Duodenal mucosa (tissue), 2 donors: ENCODE measurements around the gene ABI3BP.

Experiments used
- H3K27ac ChIP-seq: one replicate; pipeline ENCODE4 v1.7.0; 2013; ENCODE audit warnings: low read depth, low read length
- H3K27me3 ChIP-seq, 2 donors: one replicate each; pipeline ENCODE4 v1.7.0; 2013; ENCODE audit warnings: low read length in 2 of 2, control low read depth in 1 of 2; ENCODE audit not compliant: insufficient read depth in 2 of 2, control insufficient read depth in 1 of 2
- H3K36me3 ChIP-seq, 2 donors: one replicate each; pipeline ENCODE4 v1.7.0; 2013; ENCODE audit warnings: low read length in 2 of 2, control low read depth in 1 of 2; ENCODE audit not compliant: insufficient read depth in 2 of 2, control insufficient read depth in 1 of 2
- H3K4me1 ChIP-seq, 2 donors: one replicate each; pipeline ENCODE4 v1.7.0; 2013; ENCODE audit warnings: low read length in 2 of 2, control low read depth in 1 of 2; ENCODE audit not compliant: insufficient read depth in 2 of 2, control insufficient read depth in 1 of 2
- H3K4me3 ChIP-seq, 2 donors: one replicate each; pipeline ENCODE4 v1.7.0; 2013; ENCODE audit warnings: low read length in 2 of 2, low read depth in 1 of 2
- H3K9ac ChIP-seq, 2 donors: one replicate each; pipeline ENCODE4 v1.7.0; 2013; ENCODE audit warnings: low read length in 2 of 2, low read depth in 1 of 2
- H3K9me3 ChIP-seq, 2 donors: one replicate each; pipeline ENCODE4 v1.7.0; 2013; ENCODE audit warnings: low read length in 2 of 2, control low read depth in 1 of 2; ENCODE audit not compliant: control insufficient read depth in 1 of 2

The ABI3BP gene, protein sequence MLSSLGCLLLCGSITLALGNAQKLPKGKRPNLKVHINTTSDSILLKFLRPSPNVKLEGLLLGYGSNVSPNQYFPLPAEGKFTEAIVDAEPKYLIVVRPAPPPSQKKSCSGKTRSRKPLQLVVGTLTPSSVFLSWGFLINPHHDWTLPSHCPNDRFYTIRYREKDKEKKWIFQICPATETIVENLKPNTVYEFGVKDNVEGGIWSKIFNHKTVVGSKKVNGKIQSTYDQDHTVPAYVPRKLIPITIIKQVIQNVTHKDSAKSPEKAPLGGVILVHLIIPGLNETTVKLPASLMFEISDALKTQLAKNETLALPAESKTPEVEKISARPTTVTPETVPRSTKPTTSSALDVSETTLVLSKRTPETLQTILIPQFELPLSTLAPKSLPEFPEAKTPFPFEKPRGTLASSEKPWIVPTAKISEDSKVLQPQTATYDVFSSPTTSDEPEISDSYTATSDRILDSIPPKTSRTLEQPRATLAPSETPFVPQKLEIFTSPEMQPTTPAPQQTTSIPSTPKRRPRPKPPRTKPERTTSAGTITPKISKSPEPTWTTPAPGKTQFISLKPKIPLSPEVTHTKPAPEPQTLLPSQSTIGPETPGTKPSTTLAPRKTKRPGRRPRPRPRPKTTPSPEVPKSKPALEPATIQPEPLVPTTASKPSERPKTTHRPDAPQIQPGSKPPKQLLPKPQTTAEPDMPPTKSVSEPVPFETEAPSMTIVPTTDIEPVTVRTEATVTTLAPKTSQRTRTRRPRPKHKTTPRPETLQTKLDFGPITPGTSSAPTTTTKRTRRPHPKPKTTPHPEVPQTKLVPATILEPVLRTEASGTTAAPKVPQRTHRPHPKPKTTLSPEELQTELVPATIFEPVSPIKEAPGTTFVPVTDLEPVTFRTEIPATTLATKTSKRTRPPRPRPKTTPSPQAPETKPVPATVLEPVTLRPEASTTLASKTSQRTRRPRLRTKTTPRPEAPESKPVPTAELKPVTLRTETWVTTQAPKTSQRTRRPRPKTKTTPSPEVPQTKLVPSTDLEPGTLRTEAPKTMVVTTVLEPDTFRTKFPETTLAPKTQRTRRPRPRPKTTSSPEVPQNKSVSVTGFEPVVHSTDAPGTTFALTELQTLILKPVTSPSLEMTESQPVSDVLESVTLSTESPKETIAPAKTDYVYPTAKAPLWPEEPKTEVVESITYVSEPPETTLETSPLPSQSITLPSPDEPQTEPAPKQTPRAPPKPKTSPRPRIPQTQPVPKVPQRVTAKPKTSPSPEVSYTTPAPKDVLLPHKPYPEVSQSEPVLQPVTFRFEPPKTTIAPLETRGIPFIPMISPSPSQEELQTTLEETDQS (N-terminal part only)

GRCh38 chr3:100993309-100993708 lies at the start of gene ABI3BP:
Gene ABI3BP, minus strand, starts transcription at chr3:100993421. Its CDS starts 37 bp downstream, at chr3:100993384.
- H3K27me3 ChIP-seq, result no peaks in the 10 kb centered on the region
- no peaks in the 10 kb centered on the region for H3K9me3 ChIP-seq
- peak within 1 kb of the TSS; percentile 40 to 62 for H3K4me3 ChIP-seq
- H3K4me1 ChIP-seq, result peaks cover 0 to 7% of the 10 kb centered on the region in 2 donors
- H3K27ac ChIP-seq, result no peak within 1 kb of the TSS
- peak within 1 kb of the TSS in 1 of 2 donors; percentile 12 for H3K9ac ChIP-seq
- no peaks in the 10 kb centered on the region for H3K36me3 ChIP-seq

GRCh38 chr3:101039285-101039684 lies 46.1 kb upstream of the ABI3BP start:
- Histone ChIP-seq H3K36me3 (no peaks in the 10 kb centered on the region), H3K9me3 (no peaks in the 10 kb centered on the region), H3K4me1 (no peaks in the 10 kb centered on the region)

GRCh38 chr3:101038880-101039279 lies 45.7 kb upstream of the ABI3BP start:
- Histone ChIP-seq H3K36me3 (no peaks in the 10 kb centered on the region), H3K27ac (no peak overlapping the region), H3K4me3 (no peak overlapping the region), H3K9me3 (no peaks in the 10 kb centered on the region), H3K9ac (no peak overlapping the region), H3K27me3 (no peaks in the 10 kb centered on the region), H3K4me1 (no peaks in the 10 kb centered on the region)

More at GRCh38 chr3:101039285-101039684, 46.1 kb upstream of the ABI3BP start:
- Histone ChIP-seq H3K27me3 (no peaks in the 10 kb centered on the region), H3K27ac (no peak overlapping the region), H3K9ac (no peak overlapping the region), H3K4me3 (no peak overlapping the region)

DNA sequence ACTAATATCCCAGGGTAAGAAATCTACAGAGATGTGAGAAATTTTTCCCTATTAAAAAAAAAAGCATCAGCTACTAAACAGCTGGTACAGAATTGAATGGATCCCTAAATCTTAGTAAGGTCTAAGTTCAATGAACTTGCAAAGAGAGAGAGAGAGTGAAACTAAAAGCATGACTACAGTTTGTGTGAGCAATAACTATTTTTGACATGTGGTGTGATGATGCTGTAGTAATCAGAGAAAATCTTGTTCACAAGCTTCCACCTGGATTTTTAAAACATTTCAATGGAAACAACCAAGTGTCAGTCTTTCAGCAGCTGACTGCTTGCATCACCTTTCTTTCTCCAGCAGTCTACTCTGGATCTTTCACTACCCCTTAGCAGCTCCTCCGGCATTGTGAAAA lies 45.2 kb upstream of the ABI3BP start:
- Histone ChIP-seq H3K4me1 (no peaks in the 10 kb centered on the region), H3K27me3 (no peaks in the 10 kb centered on the region), H3K36me3 (no peaks in the 10 kb centered on the region), H3K27ac (no peak overlapping the region), H3K4me3 (no peak overlapping the region), H3K9me3 (no peaks in the 10 kb centered on the region), H3K9ac (no peak overlapping the region)

- no peaks in the 10 kb centered on the region for H3K27me3 ChIP-seq
- H3K27ac ChIP-seq, result no peak overlapping the region
- no peaks in the 10 kb centered on the region for H3K9me3 ChIP-seq
- H3K9ac ChIP-seq, result no peak overlapping the region
- H3K4me1 ChIP-seq, result no peaks in the 10 kb centered on the region
- H3K4me3 ChIP-seq, result no peak overlapping the region
- H3K36me3 ChIP-seq, result no peaks in the 10 kb centered on the region
Measured at GRCh38 chr3:101037613-101038012, 44.4 kb upstream of the ABI3BP start.

DNA sequence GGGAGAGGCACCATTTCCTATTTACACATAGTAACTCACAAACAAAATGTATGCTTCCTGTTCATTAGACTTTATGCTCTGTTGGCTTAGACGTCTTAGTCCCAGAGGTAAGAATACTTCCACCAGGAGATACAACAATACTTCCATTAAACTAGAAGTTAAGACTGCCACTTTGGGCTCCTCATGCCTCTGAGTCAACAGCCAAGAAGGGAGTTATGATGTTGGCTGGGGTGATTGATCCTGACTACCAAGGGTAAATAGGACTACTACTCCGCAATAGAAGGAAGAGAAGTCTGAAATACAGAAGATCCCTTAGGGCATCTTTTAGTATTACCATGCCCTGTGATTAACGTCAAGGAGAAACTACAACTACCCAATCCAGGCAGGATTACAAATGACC lies 43.5 kb upstream of the ABI3BP start:
- Histone ChIP-seq H3K27ac (no peak overlapping the region), H3K9ac (no peak overlapping the region), H3K4me1 (no peaks in the 10 kb centered on the region)

DNA sequence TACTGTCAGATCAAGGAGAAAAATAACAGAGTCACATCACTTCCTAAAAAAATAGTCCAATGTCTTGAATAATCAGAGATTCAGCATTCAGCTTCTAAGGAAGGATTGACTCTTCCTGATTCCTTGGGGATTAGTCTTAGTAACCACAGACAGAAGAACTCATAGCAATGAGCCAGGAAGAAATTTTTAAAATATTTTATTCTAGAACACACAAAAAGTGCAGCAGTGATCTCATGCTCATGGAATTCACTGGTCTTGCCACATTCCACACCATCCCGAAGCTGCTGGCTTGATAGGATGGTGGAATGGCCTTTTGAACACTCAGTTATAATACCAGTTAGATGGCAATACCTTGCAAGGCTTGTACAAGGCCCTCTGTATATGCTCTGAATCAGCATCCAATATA lies 43.0 kb upstream of the ABI3BP start:
- H3K27me3 ChIP-seq, result no peaks in the 10 kb centered on the region
- H3K9me3 ChIP-seq, result no peaks in the 10 kb centered on the region
- H3K9ac ChIP-seq, result no peak overlapping the region
- no peak overlapping the region for H3K4me3 ChIP-seq
- H3K36me3 ChIP-seq, result no peaks in the 10 kb centered on the region
- no peaks in the 10 kb centered on the region for H3K4me1 ChIP-seq
- no peak overlapping the region for H3K27ac ChIP-seq

More for the DNA sequence above, 43.5 kb upstream of the ABI3BP start:
- no peaks in the 10 kb centered on the region for H3K36me3 ChIP-seq
- no peaks in the 10 kb centered on the region for H3K9me3 ChIP-seq
- no peak overlapping the region for H3K4me3 ChIP-seq
- no peaks in the 10 kb centered on the region for H3K27me3 ChIP-seq

DNA sequence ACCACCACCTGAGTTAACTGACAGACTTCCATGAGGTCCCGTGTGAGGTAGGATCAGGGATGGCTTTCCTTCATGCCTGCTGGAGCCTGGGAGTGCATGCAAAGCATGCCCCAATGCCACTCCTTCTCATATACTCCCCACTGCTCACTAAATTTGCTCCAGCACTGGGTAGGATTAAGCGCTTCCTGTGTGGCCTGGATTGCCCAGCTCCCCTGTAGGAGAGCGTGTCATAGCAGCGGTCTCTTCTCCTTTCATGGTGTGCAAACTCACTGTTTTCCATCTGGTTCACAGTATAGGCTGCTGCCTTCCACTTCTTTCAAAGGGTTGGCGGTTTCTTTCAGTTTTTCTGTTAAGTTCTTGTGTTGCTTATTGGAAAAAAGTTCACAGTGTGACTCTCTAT lies 34.1 kb upstream of the ABI3BP start:
- H3K9me3 ChIP-seq, result peaks cover 0 to 3% of the 10 kb centered on the region in 2 donors
- no peaks in the 10 kb centered on the region for H3K27me3 ChIP-seq
- H3K9ac ChIP-seq, result no peak overlapping the region
- H3K36me3 ChIP-seq, result no peaks in the 10 kb centered on the region
- no peak overlapping the region for H3K27ac ChIP-seq
- no peaks in the 10 kb centered on the region for H3K4me1 ChIP-seq
- H3K4me3 ChIP-seq, result no peak overlapping the region

DNA sequence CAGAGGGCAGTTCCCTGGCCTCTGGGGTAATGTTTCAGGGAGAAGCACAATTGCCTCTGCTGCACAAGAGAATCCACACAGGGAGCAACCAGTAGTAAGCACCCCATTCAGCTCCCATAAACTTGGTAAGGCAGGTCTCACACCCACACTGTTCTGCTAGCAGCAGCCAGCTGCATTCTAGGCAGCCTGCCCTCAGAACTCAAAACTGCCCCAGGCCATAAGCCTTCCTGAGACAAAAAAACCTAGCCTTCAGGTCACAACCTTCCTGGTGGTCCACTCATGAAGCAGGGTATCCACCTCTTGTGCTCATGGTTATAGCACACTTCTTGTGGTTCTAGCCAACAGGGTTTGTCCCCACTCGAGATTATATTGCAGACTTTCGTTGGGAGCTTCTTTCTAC lies 33.7 kb upstream of the ABI3BP start:
- Histone ChIP-seq H3K4me3 (no peak overlapping the region), H3K9me3 (peaks cover 0 to 3% of the 10 kb centered on the region in 2 donors), H3K9ac (no peak overlapping the region), H3K27ac (no peak overlapping the region), H3K27me3 (no peaks in the 10 kb centered on the region), H3K36me3 (no peaks in the 10 kb centered on the region), H3K4me1 (no peaks in the 10 kb centered on the region)
